ENCODE measurements around the gene POU3F3. TPM values are rescaled to one million over a fixed set of nuclear protein-coding genes. Genes with fewer than 3 reads are reported as not detected.

The POU3F3 gene
- total RNA-seq, 1 donor from 2014 or later, result not detected

DNA sequence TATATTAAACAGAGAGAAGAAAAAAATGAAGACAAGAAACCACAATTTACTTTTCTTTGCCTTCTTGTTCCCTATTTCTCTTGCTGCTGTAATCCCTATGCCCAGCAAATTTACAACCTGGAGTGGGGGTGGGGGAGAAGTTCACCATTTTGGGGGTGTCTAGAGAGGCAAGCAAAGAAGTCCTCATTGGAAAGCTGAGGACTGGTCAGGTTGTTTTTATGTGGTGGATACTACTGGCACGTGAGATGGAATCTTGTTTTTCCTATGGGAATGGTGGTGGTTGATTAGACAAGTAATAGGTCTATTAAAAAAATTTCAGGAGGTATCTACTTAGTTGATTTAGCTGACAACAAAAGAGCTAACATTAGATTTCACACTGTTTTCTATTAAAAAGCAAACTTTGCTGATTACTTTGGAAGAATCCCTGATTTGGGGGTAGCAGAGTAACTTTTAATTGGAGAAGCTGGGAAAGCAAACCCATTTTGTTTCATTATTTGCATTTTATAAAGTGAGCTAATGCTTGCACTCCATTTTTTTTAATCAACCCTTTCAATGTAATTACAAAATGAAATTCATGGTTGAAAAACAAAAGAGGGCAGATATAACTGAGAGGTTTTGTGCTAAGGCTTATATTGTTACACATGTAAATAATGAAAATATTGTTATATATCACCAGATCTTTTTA is 6.0 kb downstream of the POU3F3 start:
- intact Hi-C loops (cut with micrococcal nuclease), result no loop called here

DNA sequence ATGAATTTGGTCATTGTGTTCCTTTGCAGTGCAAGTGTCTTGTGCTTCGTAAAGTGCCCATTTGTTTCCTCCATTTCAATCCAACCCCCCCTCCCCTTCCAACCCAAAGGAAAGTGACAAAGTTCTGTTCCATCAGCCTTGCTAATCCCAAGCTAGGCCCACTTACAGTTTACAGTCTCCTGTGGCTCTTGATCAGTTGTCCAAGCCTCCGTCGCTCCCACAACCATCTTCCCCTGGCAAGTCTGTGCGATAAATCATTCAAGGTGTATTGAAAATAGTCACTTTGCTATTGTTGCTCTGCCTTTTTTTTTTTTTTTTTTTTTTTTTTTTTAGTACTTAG is 6.5 kb downstream of the POU3F3 start:
- intact Hi-C loops (cut with micrococcal nuclease), result no loop called here

DNA sequence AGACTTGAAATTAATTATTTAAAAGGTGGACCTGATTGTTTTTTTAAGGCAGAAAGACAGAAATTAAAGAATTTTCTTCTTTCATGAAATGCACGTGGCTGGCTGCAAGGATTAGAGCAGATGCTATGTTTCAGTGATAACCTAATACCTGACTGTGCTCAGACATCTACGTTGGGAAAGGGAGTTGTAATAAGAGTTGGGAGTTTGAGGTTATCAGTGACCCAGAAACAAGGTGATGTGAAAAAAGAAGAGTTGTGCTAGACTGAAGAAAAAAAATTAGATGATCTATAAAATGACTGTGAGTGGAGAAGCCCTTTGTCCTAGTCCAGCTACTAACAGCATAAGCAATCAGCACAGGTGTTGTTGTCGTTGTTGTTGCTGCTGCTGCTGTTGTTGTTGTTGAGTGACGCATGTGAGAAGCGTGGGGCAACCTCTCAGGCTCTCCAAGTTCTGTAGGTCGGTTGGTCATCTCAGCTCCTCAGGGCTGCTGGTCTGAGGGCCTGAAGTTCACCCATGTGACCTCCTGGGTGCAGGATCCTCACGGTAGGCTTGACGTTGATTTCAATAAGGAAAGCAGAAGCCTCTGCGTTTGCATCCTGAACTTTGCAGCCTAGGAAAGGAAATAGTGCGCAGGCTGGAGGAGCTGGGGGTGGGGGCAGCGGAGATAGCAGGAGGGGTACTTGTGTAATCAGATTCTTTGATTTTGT is 7.6 kb downstream of the POU3F3 start:
- intact Hi-C loops (cut with micrococcal nuclease), result no loop called here

DNA sequence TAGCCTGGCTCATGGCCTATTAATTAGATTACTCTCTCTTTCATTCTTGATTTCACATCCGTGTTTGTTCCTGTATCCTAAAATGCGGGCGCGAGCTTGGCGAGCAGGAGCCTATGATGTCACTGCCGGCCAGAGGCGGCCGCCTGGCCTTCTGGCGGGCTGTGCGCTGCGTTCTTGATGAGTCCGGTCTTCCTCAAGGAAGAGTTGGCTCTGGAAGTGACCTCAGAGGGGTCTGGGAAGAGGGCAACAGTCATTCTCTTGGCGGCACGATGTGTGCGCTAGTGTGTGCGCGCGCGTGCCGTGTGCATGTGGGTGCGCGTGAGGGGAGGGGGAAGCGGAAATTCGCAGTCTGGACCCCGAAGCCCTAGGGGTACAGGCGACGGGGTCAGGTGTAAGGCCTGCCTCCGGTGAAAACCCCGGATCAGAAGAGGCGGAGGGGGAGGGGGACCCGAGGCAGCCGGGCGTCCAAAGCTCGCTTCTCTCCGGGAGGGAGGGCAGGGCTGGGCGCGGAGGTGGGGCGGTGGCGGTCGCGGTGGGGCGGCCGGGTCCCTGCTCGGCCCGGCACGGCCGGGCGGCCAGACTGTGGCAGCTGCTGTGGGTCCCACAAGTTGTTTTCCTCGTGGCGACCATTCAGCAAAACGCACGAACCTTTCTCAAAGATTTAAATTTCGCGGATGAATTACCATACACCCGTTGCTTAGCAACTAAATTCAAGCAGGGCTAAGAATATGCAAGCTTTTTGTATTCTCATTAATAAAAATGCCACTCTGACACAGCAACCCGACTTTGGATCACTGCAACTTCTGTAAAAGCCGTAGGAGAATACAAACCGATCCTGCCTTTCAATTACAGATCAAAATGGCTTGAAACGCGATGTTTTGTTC is 8.4 kb downstream of the POU3F3 start:
- intact Hi-C loops (cut with micrococcal nuclease), result no loop called here

DNA sequence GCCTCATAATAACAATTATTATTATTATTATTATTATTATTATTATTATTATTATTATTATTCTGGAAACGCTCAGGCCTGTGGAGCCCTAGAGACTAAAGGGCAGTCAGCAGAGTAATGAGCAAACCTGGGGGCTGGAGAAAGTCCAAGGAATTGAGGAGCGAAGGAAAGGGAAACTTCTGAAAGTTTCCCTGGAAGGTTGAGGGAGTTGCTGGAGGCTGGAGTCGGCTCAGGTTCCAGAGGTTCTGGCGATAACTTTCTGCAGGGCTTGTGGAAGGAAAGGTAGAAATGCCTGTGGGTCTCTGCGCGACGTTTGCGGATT is 9.2 kb downstream of the POU3F3 start:
- intact Hi-C loops (cut with micrococcal nuclease), result no loop called here

DNA sequence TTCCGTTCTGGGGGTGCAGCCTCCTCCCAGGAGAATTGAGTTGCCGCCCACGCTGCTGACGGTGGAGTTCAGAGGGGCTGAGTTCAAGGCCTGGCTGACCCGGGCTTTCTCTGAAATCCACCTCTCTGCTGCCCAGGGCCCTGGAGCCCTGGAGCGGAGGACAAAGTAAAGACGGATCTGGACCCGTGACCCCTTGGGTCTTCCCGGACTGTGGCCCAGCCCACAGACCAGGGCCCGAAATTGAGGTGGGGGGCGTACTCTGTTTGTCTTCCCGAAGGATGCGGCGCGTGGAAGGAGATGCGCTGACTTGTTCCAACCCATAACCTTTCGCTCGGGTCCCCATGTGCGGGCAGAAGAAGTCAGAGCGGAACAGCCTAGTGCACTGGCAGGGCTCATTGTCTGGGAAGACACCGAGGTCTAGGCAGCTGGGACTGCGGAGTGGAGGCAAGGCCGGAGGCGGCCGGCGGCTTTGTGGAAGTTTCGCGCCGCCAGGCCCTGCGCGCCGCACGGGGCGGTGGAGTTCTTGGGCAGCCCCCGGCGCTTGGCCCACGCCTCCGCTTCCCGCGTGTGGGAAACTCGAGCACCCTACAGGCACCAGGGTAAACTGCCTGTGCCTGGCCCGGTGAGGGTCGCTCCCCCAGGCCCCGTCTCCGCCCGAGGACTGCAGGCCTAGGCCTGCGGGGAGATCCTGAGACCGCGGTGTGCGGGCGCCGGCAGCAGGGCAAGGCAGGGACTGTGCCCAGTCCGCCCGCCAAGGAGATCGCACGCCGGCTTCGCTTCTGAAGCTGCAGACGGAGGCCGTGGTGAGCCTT is 9.8 kb downstream of the POU3F3 start:
- intact Hi-C loops (cut with micrococcal nuclease), result no loop called here

DNA sequence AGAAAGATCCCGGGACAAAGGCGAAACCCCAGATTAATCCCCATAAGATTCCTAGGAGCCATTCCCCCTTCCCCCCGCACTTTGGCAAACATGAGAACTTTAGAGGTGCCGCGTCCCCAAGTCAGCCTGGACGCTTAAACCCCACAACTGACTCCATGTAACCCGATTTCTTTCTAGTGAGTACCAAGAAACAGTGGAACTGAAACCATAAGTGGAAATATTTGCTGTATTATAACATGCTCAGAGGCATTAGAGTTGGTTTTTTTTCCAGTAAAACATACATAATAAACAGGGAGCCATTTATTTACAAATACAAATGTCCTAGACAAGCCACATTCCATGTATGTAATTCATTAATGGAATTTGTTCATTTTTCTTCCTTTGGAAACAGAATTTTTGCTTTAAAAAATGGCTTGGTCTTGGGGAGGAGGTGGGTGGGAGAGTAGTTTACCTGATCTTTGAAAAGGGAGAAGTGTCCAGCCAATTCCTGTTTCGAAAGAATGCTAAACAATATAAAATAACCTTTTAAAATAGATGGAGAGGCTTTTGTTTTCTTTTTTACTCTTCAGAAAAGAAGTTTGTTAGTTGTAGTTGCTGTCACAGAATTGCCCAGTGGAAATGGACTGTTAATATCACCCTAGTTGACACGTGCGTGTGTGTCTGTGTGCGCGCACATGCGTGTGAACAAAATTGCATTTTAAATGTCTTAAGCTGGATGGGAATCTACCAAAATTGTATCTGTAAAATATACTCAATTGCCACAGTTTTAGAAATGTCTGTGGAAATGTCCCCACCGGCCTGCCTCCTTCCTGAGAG is 10.6 kb downstream of the POU3F3 start:
- intact Hi-C loops (cut with micrococcal nuclease), result no loop called here

DNA sequence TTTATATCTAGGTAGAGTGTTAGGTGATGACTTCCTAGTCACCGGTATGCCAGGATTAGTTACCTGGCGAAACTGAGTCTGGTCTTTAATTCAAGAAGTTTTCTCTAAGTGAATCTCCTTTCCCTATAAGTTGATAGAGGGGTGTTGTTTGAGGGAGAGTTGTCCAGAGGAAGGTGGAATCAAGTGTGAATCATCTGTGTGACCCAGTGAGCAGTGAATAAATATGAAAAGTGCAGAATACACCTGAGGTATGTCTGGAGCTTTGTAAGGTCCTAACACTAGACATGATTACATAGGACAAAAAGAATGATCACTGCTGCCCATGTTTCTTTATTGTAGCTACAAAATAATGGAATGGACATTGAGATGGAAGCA is 11.2 kb downstream of the POU3F3 start:
- intact Hi-C loops (cut with micrococcal nuclease), result no loop called here

DNA sequence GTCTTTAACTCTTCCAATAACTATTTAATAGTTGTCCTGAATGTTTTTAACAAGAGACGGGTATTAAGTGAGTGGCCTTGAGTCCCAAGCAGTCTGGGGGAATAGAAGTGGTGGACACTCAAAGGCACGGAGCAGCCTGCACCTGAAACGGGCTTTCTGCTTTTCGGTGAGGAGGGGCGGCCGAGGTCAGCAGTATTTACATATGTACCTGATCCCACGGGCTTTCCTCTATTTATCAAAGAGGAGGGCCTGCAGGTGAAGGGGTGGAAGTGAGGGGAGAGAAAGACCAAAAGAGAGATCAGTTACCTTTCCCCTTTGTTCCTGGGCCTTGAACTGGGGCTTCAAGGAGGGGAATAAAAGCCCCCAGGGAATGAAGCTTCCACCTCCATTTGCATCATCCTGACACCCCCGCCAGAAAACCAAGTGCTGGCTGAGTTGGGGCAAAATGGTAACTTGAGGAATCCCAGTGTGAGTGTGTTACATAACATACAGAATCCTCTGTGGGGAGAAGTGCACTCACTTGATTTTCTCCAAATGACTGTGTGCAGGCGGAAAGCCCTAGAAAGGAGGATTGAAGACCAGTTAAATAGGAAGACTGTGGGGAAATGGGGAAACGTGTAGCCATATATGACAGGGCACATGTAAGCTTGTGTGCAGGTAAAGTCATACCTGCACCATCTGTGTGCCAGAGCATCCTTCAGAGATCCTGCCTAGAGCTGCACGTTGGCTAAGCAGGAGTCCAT is 12.4 kb downstream of the POU3F3 start:
- intact Hi-C loops (cut with micrococcal nuclease), result no loop called here

DNA sequence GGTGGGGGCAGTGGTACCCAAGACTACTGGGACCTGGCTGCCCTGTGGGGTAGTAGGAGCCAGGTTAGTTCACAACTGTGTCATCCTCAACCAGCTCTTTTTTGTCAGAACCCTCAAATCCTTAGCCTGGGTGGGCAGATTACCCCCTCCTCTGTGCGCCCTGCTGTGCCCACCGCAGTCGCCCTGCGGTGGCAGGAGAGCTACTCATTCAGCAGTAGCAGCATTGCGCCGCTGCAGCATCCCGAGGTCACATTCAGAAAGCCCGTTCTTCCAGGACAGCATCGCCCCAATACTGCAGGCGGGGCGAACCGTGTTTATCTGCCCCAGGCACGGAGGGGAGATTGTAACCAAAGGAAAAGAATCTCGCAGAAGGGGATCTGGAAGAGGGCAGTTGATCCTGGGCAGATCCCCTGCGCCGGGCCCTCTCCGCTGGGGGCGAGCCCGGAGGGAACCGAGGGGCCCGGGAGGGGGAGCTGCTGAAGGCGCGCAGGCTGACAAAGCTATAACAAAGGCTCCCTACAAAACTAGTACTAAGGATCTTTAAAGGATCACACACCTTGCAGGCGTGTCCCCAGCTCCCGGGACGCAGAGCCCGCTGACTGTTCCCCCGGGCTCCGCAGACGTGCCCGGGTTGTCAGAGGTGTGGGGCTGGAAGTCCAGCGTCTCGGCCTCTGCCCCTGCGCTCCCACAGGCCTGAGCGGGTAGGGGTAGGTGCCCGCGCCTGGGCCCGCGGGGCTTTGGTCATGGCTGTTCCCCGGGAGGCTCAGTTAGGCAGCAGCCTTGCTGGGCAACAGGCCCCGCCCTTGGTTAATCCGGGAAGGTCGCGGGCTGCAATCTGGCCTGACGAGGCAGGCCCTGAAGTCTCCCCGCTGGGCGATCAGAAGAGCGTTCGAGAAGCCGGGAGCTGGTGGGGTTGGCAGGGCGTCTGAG is 13.2 kb downstream of the POU3F3 start:
- intact Hi-C loops (cut with micrococcal nuclease), result no loop called here

DNA sequence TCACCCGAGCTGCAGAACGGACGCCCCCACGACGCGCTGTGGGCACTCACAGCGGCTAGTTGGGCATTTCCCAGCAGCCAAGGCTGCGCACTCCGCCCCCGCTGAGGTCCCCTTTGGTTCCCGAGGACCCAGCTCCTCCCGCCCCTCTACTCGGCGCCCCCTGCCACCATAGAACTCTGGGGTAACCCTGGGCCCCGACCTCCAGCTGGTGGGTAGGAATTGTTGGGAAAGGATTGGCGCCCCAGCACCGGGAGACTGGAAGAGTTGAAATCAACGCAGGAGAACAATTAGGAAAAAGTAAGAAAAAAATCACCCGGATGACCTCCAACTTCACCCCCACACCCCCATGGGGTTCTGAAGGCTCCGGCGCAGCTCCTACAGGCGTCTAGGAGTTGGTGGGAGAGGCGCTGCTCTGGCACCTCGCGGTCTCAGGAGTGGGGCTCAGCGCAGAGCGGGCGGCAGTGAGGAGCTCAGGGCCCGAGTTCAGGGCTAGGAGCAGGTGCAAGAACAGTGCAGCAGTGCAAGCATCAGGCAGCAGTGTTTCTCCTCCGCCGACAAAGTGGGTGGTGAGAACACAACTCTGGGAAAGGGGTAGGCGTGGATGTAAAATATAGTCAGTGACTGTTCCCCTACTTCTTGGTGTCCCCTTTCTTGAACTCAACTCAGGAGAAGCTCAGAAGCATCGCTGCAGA is 14.0 kb downstream of the POU3F3 start:
- intact Hi-C loops (cut with micrococcal nuclease), result no loop called here

DNA sequence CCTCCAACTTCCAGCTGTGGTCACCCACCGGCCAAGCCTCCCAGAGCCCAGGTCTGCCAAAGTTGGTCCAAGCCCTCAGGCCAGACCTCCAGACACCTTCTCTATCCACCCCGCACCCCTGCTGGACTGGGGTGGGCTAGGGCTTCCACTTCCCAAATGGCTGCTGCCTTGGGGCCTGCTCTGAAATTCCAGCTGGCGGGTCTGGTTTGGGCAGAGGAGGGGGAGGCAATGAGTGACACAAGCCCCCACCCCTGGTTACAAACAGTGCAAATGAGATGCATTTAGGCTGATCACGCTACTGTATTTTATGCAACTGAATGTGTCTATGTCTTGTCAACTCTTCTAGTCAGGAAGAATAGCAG is 14.6 kb downstream of the POU3F3 start:
- intact Hi-C loops (cut with micrococcal nuclease), result no loop called here

DNA sequence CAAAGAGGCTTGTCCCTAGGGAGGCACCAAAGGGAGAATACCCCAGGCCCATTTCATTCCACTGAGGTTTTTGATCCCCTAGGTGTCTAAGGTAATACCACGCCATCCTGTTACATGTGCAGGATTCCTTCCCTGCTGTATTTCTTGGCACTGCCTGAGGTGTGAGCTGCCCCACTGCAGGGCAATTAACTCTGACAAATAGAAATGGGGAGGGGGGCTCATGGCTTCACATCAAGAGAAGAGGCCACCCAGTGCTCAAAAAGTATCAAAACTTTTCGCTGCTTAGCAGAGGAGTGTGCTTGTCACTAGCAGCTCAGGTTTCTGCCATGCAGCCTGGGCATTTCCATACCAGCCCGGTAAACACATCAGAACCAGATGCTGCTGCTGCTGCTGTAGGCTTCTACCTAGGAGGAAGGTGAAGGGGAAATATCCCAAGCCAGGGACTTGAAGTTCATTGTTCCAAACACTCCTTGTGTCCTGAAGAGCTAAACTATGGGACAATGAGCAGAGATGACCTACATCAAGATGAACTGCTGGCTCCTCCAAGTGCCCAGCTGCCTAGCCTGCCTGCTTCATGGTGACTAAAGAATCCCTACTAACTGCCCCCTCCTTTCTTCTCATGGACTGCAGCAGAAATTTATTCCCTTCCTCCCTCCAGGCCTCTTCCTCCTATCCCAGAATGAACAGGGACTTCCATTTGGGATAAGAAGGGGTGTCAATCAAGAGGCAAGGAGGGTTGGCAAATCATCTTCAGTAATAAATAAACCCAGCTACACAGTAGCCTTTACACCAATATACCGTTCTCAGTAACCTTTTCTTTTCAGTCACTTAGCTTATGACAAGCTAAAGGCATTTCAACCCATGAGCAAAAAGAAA is 16.4 kb downstream of the POU3F3 start:
- intact Hi-C loops (cut with micrococcal nuclease), result no loop called here

DNA sequence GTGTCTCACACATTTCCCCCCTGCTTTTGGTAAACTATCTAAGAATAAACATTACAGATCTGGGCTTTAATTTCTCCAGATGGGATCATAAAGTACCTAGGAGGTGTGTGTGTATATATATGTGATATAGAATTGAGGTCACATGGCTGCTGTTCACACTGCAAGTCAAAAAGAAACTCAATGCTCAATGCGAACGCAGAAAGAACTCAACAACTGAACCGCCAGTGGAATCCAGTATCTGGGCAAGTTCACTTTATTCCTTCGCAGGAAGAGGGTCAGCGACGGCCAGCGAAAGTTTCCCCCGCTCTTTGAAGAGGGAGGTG is 17.7 kb downstream of the POU3F3 start:
- intact Hi-C loops (cut with micrococcal nuclease), result no loop called here

DNA sequence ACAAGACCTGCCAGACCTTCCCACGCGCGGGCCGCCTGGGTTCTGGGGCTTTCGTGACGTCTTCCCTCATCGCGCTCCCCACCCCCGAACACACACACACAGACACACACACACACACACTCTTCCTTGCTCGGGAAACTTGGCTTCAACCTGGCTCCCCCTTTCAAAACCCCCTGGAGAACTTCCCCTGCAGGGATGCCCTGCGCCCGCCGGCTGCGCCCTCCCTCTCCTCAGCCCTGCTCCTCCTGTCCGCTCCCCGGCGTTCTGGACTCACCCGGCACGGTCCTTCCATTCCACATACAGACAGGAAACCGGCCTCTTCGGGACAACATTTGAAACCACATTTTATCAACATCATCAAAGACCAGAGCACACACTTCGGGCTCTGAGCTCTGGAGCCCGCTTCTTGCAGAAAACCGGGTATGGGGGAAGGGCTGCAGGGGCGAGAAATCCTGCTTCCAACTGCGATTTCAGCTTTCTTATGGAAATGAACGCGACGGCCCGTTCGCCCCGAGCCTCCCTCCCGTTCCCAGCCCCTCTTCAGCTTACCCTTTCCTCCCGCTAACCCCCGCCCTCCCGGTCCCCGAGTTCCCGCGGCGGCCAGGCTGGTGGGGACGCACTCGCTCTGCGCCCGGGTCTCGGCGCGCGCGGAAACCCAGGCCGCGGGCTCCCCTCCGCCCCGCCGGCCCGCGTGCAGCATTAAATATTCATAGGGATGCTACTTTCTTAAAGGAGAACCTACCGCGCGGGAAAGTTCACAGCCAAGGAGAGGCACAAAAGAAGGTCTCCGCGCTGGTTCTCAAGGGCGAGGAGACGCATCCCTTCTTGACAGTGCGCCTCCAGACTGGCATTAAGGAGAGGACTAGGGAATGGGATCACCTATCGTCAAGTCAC is 18.3 kb downstream of the POU3F3 start:
- intact Hi-C loops (cut with micrococcal nuclease), result loop anchor here (2.0 kb wide), 1 partner anchor 23 kb away; no protein-coding TSS in a partner anchor

DNA sequence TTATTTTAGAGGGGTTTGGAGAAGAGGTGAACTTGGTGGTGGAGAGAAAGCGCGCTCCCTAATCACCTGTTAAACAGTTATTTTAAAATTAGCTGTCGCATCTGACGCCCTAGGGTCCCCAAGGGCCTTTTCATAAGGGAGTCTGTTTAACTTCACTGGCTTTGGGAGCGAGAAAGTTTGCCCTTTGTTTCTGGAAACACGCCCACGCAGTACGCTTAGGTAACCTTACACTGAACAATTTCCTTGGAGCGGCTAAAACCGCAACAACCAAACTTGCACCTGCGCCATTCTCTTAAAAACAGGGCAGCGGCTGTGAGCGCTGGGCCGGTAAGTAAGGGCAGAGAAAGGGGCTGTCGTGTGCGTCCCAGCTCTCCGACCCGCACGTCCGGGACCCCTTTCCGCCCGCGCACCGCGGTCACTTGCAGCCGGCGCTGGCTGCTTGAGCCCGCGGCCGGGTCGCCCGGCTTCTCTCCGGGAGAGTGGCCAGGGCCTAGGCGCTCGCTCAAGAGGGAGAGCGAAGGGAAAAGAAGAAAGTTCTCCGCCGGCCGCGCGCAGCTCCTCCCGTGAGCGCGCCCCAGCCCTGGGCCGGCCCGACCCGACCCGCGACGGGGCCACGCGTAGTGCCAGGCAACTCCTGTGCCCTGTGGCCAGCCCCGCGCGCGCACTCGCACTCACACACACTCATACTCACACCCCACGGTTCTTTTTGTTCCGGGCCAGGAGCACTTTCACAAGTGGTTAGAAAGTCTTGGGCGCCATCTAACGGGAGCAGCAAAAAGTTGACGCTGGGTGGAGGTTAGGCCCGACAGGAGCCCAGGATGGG is 19.2 kb downstream of the POU3F3 start:
- intact Hi-C loops (cut with micrococcal nuclease), result loop anchor here (2.0 kb wide), 1 partner anchor 24 kb away; no protein-coding TSS in a partner anchor
